HCT116 (cell line): ENCODE data around the gene OR6K2. TPM values are rescaled to one million over a fixed set of nuclear protein-coding genes. Genes with fewer than 3 reads are reported as not detected.

ENCODE experiments used
- ATAC-seq: fragments of 200-7000 bp; cut with Tn5 transposase; 2 replicates; pipeline ENCODE4 v1.9.1; 2020; ENCODE audit warnings: mild to moderate bottlenecking, moderate library complexity
- BruUV-seq: library from RNA; stranded (reverse); fragments of 400-500 nt; replicated peaks from 2 replicates; lab custom pipeline; 2021; lab: Mats Ljungman, UMichigan
- CTCF ChIA-PET: fragments of 300-600 bp; sonication (Branson Sonifier 250); formaldehyde crosslinking; loops from one replicate; lab custom pipeline; 2021; ENCODE audit warnings: antibody characterized with exemption; lab: Charles Lee
- POLR2A ChIA-PET: fragments of 300-600, 350-600 bp; sonication (Branson Sonifier 250); formaldehyde crosslinking; loops from one replicate; lab custom pipeline; 2021; ENCODE audit warnings: antibody characterized with exemption; lab: Charles Lee
- RAD21 ChIA-PET, 2 experiments: fragments of 300-600 bp; sonication (Branson Sonifier 250); formaldehyde crosslinking; loops; one replicate each; lab custom pipeline; 2023; ENCODE audit warnings: low total read pairs in 2 of 2; ENCODE audit not compliant: uncharacterized antibody in 2 of 2, unreplicated experiment in 2 of 2, low non-redundant PET in 1 of 2; lab: Charles Lee
- DNase-seq: peaks from one replicate; pipeline ENCODE4 v3.0.0-alpha.2; 2010; ENCODE audit warnings: low read depth, low spot score
- H2AFZ ChIP-seq: fragments of 200-600 bp; shearing (Covaris generic), sonication (generic); 2 replicates; pipeline ENCODE4 v1.6.1; 2017; ENCODE audit warnings: low read depth, mixed run types, mixed read lengths, antibody characterized with exemption, low read length; ENCODE audit not compliant: poor library complexity, severe bottlenecking
- H3K27ac ChIP-seq: 2 replicates; pipeline ENCODE4 v1.5.1; 2012; ENCODE audit warnings: low read depth, low read length
- H3K27me3 ChIP-seq: fragments of 200-600 bp; sonication (generic); 2 replicates; pipeline ENCODE4 v1.6.1; 2016; ENCODE audit warnings: mixed run types, low read length, mixed read lengths; ENCODE audit not compliant: insufficient read depth
- H3K36me3 ChIP-seq, 2 experiments: fragments of 200-500 bp in 1 of 2; fragments of 200-600 bp in 1 of 2; sonication (Bioruptor generic) in 1 of 2; sonication (generic) in 1 of 2; 2 replicates each; pipeline versions ENCODE4 v1.5.1 to v1.6.1; 2014 to 2016; ENCODE audit warnings: low read length in 2 of 2, inconsistent platforms in 1 of 2, mixed read lengths in 1 of 2, mixed run types in 1 of 2; ENCODE audit not compliant: insufficient read depth in 2 of 2, control insufficient read depth in 1 of 2
- H3K4me1 ChIP-seq, 2 experiments: fragments of 200-600 bp in 1 of 2; sonication (generic) in 1 of 2; 2 replicates each; pipeline versions ENCODE4 v1.5.1 to v1.6.1; 2012 to 2017; ENCODE audit warnings: low read length in 2 of 2, inconsistent platforms in 1 of 2, mild to moderate bottlenecking in 1 of 2, mixed read lengths in 1 of 2, mixed run types in 1 of 2, moderate library complexity in 1 of 2; ENCODE audit not compliant: insufficient read depth in 2 of 2, control insufficient read depth in 1 of 2
- H3K4me2 ChIP-seq: fragments of 200-600 bp; sonication (generic); 2 replicates; pipeline ENCODE4 v1.6.1; 2017; ENCODE audit warnings: mixed run types, low read length, mixed read lengths
- H3K4me3 ChIP-seq, 2 experiments: fragments of 200-600 bp in 1 of 2; sonication (generic) in 1 of 2; replicated peaks in 1 of 2; 2 replicates each; pipeline ENCODE4 v1.5.1; 2011 to 2016; ENCODE audit warnings: low read length in 2 of 2, control low read depth in 1 of 2, low read depth in 1 of 2, mild to moderate bottlenecking in 1 of 2, mixed read lengths in 1 of 2, mixed run types in 1 of 2
- H3K79me2 ChIP-seq: fragments of 200-600 bp; sonication (generic); 2 replicates; pipeline ENCODE4 v1.6.1; 2017; ENCODE audit warnings: mild to moderate bottlenecking, mixed run types, low read length, moderate library complexity, mixed read lengths; ENCODE audit not compliant: insufficient read depth
- H3K9ac ChIP-seq: fragments of 200-600 bp; sonication (generic); 2 replicates; pipeline ENCODE4 v1.6.1; 2016; ENCODE audit warnings: low read length, mixed read lengths
- H3K9me2 ChIP-seq: fragments of 200-600 bp; sonication (generic), shearing (Covaris generic); 2 replicates; pipeline ENCODE4 v1.6.1; 2017; ENCODE audit warnings: mixed run types, mild to moderate bottlenecking, moderate library complexity; ENCODE audit not compliant: insufficient read depth
- H3K9me3 ChIP-seq, 2 experiments: fragments of 200-500 bp in 1 of 2; fragments of 200-600 bp in 1 of 2; sonication (Bioruptor generic) in 1 of 2; sonication (generic) in 1 of 2; 2 replicates each; pipeline ENCODE4 v1.6.1; 2014 to 2017; ENCODE audit warnings: low read length in 2 of 2, mixed read lengths in 2 of 2, inconsistent platforms in 1 of 2, low read depth in 1 of 2, mild to moderate bottlenecking in 1 of 2, mixed run types in 1 of 2, moderate library complexity in 1 of 2; ENCODE audit not compliant: control insufficient read depth in 1 of 2, insufficient read depth in 1 of 2
- H4K20me1 ChIP-seq: fragments of 200-600 bp; sonication (generic), shearing (Covaris generic); 2 replicates; pipeline ENCODE4 v1.6.1; 2017; ENCODE audit warnings: mixed run types, mild to moderate bottlenecking, moderate library complexity; ENCODE audit not compliant: insufficient read depth
- ATF3 ChIP-seq: IDR thresholded peaks from 2 replicates; pipeline ENCODE4 v1.6.1; 2012
- CBX3 ChIP-seq: IDR thresholded peaks from 2 replicates; pipeline ENCODE4 v1.6.1; 2012; ENCODE audit warnings: low read depth
- CEBPB ChIP-seq: IDR thresholded peaks from 2 replicates; pipeline ENCODE4 v1.6.1; 2012; ENCODE audit warnings: low read depth
- ELF1 ChIP-seq: IDR thresholded peaks from 2 replicates; pipeline ENCODE4 v1.6.1; 2012; ENCODE audit warnings: low read depth, borderline replicate concordance
- EZH2 ChIP-seq: fragments of 200-600 bp; sonication (generic); IDR thresholded peaks from 2 replicates; pipeline ENCODE4 v1.6.1; 2017; ENCODE audit warnings: antibody characterized with exemption, mixed run types
- EZH2phosphoT487 ChIP-seq: fragments of 200-600 bp; IDR thresholded peaks from 2 replicates; pipeline ENCODE4 v1.6.1; 2018; ENCODE audit warnings: antibody characterized with exemption, borderline replicate concordance
- FOSL1 ChIP-seq: IDR thresholded peaks from 2 replicates; pipeline ENCODE4 v1.6.1; 2012; ENCODE audit warnings: low read depth
- POLR2AphosphoS5 ChIP-seq: IDR thresholded peaks from 2 replicates; pipeline ENCODE4 v1.6.1; 2011; ENCODE audit warnings: mild to moderate bottlenecking, low read depth, low read length, moderate library complexity
- REST ChIP-seq: IDR thresholded peaks from 2 replicates; pipeline ENCODE4 v1.6.1; 2012; ENCODE audit warnings: low read depth
- YY1 ChIP-seq: IDR thresholded peaks from 2 replicates; pipeline ENCODE4 v1.6.1; 2011; ENCODE audit warnings: low read length, low read depth, moderate library complexity, mild to moderate bottlenecking; ENCODE audit not compliant: insufficient replicate concordance; ENCODE audit errors: extremely low read depth
- ZFX ChIP-seq: fragments of 450-650 bp; IDR thresholded peaks from 2 replicates; pipeline ENCODE4 v1.6.1; 2017
- intact Hi-C: fragments of 100-400 bp; cut with micrococcal nuclease; formaldehyde crosslinking; loops from 2 replicates; pipeline ENCODE4 v1.10.0; 2022
- total RNA-seq: library from RNA; stranded (reverse); gene quantifications from one replicate; pipeline ENCODE4 v1.2.1, GENCODE V29; 2021; ENCODE audit not compliant: unreplicated experiment

OR6K2 gene
- total RNA-seq, 1 experiment from 2014 or later, result not detected

DNA sequence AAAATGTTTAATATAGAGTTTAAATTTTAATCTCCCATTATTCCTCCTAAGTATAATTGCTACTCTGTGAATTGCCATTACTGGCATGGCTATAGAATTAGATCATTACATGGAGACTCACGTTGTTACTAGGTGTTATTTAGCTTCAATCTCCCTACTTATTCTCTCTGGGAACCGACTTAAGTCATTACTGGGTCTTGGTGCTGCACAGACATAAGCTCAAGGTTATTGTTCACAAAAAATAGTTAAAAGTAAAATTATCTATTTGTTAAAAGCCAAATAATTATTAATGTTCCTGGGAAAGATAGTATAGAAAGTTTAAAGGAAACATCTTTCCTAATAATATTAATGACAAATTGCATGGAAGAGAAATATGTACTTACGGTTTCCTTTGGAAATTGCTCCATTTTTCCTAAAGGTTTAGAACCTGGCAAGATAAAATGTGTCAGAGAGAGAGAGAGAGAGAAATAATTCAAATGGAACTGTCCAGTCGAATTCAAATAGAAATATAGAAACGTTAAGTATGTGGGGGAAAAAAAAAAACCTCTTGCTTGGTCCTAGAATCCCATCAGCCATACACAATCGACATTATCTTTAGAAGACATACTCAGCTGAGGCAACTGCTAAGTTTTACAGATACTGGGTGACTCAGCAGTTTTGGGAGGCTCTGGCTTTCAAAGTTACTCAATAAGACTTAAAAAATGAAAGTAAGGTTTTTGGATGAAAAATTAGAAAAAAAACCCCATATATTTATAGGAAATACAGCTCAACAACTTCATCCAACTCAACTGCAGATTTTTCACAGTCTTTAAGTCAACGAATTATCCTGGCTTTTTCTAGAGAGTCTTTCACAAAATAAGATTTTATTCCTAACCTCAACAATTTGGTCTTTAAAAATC, 14.1 kb downstream of the OR6K2 start, which contains the start of gene SPTA1:
Gene SPTA1, minus strand, starts transcription at position 605 of the 899 bp plus-strand sequence. Its CDS starts 198 bp downstream, at position 407.
- Histone ChIP-seq H3K9me2 (no peaks in the 10 kb centered on the region), H3K27ac (no peak within 1 kb of the TSS), H3K4me1 (no peaks in the 10 kb centered on the region), H3K79me2 (no peaks in the 10 kb centered on the region), H3K36me3 (no peaks in the 10 kb centered on the region), H3K4me3 (no peak within 1 kb of the TSS), H2AFZ (no peak within 1 kb of the TSS), H3K27me3 (no peaks in the 10 kb centered on the region), H4K20me1 (no peaks in the 10 kb centered on the region), H3K9me3 (no peaks in the 10 kb centered on the region), H3K9ac (no peak within 1 kb of the TSS), H3K4me2 (no peak within 1 kb of the TSS)
- TF ChIP-seq POLR2AphosphoS5 (no peak), REST (no peak), CEBPB (no peak), EZH2 (no peak), ATF3 (no peak), YY1 (no peak), ZFX (no peak), ELF1 (no peak), FOSL1 (no peak), CBX3 (no peak), EZH2phosphoT487 (no peak)
- ChIA-PET POLR2A (no interaction called here), CTCF (no interaction called here), RAD21 (no interaction called here)
- BruUV-seq, result no TSS peak
- DNase-seq (no peak), ATAC-seq (no peak)
- intact Hi-C loops, result no loop called here
